A673 (cell line): Measurements from ENCODE around the gene CASZ1. TPM values are rescaled to one million over a fixed set of nuclear protein-coding genes. Genes with fewer than 3 reads are reported as not detected.

Experiments used
- BruUV-seq: library from RNA; stranded (reverse); fragments of 400-500 nt; replicated peaks from 2 replicates; lab custom pipeline; 2021; lab: Mats Ljungman, UMichigan
- CTCF ChIA-PET: fragments of 300-600 bp; sonication (Branson Sonifier 250); formaldehyde crosslinking; loops from one replicate; lab custom pipeline; 2022; ENCODE audit warnings: antibody characterized with exemption; lab: Charles Lee
- POLR2A ChIA-PET: fragments of 300-600 bp; sonication (Branson Sonifier 250); formaldehyde crosslinking; loops from one replicate; lab custom pipeline; 2022; ENCODE audit warnings: antibody characterized with exemption; ENCODE audit not compliant: low non-redundant PET; lab: Charles Lee
- DNase-seq: peaks from one replicate; pipeline ENCODE4 v3.0.0-alpha.2; 2015; ENCODE audit warnings: low spot score
- H3K27ac ChIP-seq: fragments of 200-600 bp; sonication (generic); 2 replicates; pipeline ENCODE4 v1.5.1; 2016; ENCODE audit warnings: mixed run types, low read depth, mild to moderate bottlenecking, mixed read lengths, antibody characterized with exemption, low read length; ENCODE audit not compliant: poor library complexity, severe bottlenecking
- H3K27me3 ChIP-seq: fragments of 200-600 bp; sonication (generic); replicated peaks from 2 replicates; pipeline ENCODE4 v1.6.1; 2017; ENCODE audit warnings: mixed run types, low read depth, mild to moderate bottlenecking, mixed read lengths, antibody characterized with exemption, low read length; ENCODE audit not compliant: insufficient read depth, poor library complexity
- H3K36me3 ChIP-seq: fragments of 200-600 bp; sonication (generic); 2 replicates; pipeline ENCODE4 v1.6.1; 2016; ENCODE audit warnings: mixed run types, mild to moderate bottlenecking, mixed read lengths, antibody characterized with exemption, low read length; ENCODE audit not compliant: insufficient read depth, poor library complexity, severe bottlenecking
- H3K4me1 ChIP-seq: fragments of 200-600 bp; sonication (generic); 2 replicates; pipeline ENCODE4 v1.6.1; 2017; ENCODE audit warnings: mixed run types, mild to moderate bottlenecking, mixed read lengths, antibody characterized with exemption, low read length; ENCODE audit not compliant: insufficient read depth, poor library complexity, severe bottlenecking
- H3K4me3 ChIP-seq: fragments of 200-600 bp; sonication (generic); 2 replicates; pipeline ENCODE4 v1.5.1; 2016; ENCODE audit warnings: low read depth, mixed run types, mild to moderate bottlenecking, mixed read lengths, low read length; ENCODE audit not compliant: poor library complexity, severe bottlenecking
- H3K9me3 ChIP-seq: fragments of 200-600 bp; sonication (generic); 2 replicates; pipeline ENCODE4 v1.6.1; 2016; ENCODE audit warnings: mixed run types, low read depth, mild to moderate bottlenecking, mixed read lengths, antibody characterized with exemption, low read length; ENCODE audit not compliant: poor library complexity, severe bottlenecking
- EZH2 ChIP-seq: fragments of 200-600 bp; sonication (generic); IDR thresholded peaks from 2 replicates; pipeline ENCODE4 v1.6.1; 2017; ENCODE audit warnings: borderline replicate concordance, low read depth, mild to moderate bottlenecking, mixed read lengths, antibody characterized with exemption, low read length; ENCODE audit not compliant: poor library complexity, severe bottlenecking
- intact Hi-C: fragments of 100-400 bp; cut with micrococcal nuclease; formaldehyde crosslinking; loops from one replicate; pipeline ENCODE4 v1.10.0; 2022; ENCODE audit not compliant: unreplicated experiment
- total RNA-seq: library from RNA; stranded (reverse); gene quantifications from 2 replicates; pipeline ENCODE4 v1.2.3, GENCODE V29; 2021
- TF ChIP-seq, protein P1 (sequence below): fragments of 300-800, 200-600 bp; sonication (generic); conservative IDR thresholded peaks from 2 replicates; pipeline ENCODE4 v1.5.1; 2017; ENCODE audit warnings: low read depth, mild to moderate bottlenecking, antibody characterized with exemption, low read length, moderate library complexity, mixed read lengths

CASZ1 gene
- total RNA-seq, 1 experiment from 2014 or later, result 1.9 TPM

- POLR2A ChIA-PET, result interaction anchor here (0.6 kb wide), 1 partner anchor 525 kb away, joined by 3 read pairs; no protein-coding TSS in a partner anchor
- CTCF ChIA-PET, result no interaction called here
Observed at GRCh38 chr1:10643607-10644306, 152.7 kb downstream of the CASZ1 start.

GRCh38 chr1:10642403-10643080, 153.9 kb downstream of the CASZ1 start:
- Histone ChIP-seq H3K4me1 (peaks cover 12% of the 10 kb centered on the region), H3K36me3 (no peaks in the 10 kb centered on the region), H3K27ac (no peak overlapping the region), H3K4me3 (no peak overlapping the region), H3K9me3 (no peaks in the 10 kb centered on the region), H3K27me3 (no peaks in the 10 kb centered on the region)
- no peak for DNase-seq
- intact Hi-C loops, result no loop called here
- BruUV-seq, result no TSS peak
- POLR2A ChIA-PET, result no interaction called here
- no peak for TF ChIP-seq EZH2
- TF ChIP-seq, protein P1, sequence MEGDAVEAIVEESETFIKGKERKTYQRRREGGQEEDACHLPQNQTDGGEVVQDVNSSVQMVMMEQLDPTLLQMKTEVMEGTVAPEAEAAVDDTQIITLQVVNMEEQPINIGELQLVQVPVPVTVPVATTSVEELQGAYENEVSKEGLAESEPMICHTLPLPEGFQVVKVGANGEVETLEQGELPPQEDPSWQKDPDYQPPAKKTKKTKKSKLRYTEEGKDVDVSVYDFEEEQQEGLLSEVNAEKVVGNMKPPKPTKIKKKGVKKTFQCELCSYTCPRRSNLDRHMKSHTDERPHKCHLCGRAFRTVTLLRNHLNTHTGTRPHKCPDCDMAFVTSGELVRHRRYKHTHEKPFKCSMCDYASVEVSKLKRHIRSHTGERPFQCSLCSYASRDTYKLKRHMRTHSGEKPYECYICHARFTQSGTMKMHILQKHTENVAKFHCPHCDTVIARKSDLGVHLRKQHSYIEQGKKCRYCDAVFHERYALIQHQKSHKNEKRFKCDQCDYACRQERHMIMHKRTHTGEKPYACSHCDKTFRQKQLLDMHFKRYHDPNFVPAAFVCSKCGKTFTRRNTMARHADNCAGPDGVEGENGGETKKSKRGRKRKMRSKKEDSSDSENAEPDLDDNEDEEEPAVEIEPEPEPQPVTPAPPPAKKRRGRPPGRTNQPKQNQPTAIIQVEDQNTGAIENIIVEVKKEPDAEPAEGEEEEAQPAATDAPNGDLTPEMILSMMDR, result no peak
- CTCF ChIA-PET, result no interaction called here

More at GRCh38 chr1:10643607-10644306, 152.7 kb downstream of the CASZ1 start:
- H3K27me3 ChIP-seq, result no peaks in the 10 kb centered on the region
- no peak overlapping the region for H3K4me3 ChIP-seq
- DNase-seq, result no peak
- peaks cover 12% of the 10 kb centered on the region for H3K4me1 ChIP-seq
- intact Hi-C loops, result no loop called here
- TF ChIP-seq EZH2, result no peak
- TF ChIP-seq, protein P1, result no peak
- H3K27ac ChIP-seq, result no peak overlapping the region
- no peaks in the 10 kb centered on the region for H3K9me3 ChIP-seq
- BruUV-seq, result no TSS peak
- no peaks in the 10 kb centered on the region for H3K36me3 ChIP-seq

- ChIA-PET CTCF (no interaction called here), POLR2A (no interaction called here)
- Histone ChIP-seq H3K9me3 (no peaks in the 10 kb centered on the region), H3K27ac (no peak overlapping the region), H3K27me3 (no peaks in the 10 kb centered on the region), H3K36me3 (no peaks in the 10 kb centered on the region), H3K4me1 (peaks cover 12% of the 10 kb centered on the region), H3K4me3 (no peak overlapping the region)
- intact Hi-C loops, result no loop called here
- TF ChIP-seq, protein P1, result no peak
- no peak for TF ChIP-seq EZH2
- no peak for DNase-seq
- BruUV-seq, result no TSS peak
Observed at GRCh38 chr1:10641976-10642375, 154.5 kb downstream of the CASZ1 start.
